HG02852 (cell line): ENCODE results near the gene NCAPD3.

ENCODE experiments used
- ATAC-seq: cut with Tn5 transposase; IDR thresholded peaks from one replicate; pipeline ENCODE4 v1.9.1; 2021; ENCODE audit warnings: mild to moderate bottlenecking, moderate library complexity; ENCODE audit not compliant: unreplicated experiment

The NCAPD3 gene

DNA sequence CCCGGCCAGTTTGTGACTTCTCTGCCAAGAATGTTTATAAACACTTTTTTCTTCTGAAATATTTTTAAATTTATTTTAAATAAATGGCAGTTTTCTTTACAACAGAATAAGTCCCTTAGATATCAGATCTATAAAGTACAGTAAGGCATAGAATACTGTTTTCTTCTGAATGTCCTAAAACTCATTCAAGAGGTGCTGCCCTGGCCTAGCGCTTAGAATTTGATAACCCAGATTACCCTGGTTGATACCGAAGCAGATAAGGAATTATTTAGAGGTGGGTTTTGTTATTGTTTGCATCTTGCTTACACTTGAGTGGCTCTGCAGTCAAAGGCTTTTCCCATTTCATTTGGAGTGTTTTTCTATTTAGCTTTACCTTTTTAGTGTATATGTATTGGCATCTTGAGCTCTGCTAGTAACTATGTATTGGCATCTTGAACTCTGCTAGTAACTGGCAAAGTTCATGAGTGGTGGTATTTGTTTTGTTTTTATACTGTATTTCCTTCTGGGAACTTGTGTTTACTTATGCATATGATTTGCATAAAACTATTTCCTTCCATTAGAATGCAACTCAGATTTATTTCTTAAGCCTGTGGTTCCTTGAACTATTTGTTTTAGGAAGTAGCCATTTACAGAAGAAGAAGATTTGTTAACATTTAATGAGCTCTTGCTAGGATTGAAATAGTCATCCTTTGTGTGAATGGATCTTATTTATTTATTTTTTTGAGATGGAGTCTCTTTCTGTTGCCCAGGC, 30.8 kb upstream of the NCAPD3 start:
- ATAC-seq, result no peak

DNA sequence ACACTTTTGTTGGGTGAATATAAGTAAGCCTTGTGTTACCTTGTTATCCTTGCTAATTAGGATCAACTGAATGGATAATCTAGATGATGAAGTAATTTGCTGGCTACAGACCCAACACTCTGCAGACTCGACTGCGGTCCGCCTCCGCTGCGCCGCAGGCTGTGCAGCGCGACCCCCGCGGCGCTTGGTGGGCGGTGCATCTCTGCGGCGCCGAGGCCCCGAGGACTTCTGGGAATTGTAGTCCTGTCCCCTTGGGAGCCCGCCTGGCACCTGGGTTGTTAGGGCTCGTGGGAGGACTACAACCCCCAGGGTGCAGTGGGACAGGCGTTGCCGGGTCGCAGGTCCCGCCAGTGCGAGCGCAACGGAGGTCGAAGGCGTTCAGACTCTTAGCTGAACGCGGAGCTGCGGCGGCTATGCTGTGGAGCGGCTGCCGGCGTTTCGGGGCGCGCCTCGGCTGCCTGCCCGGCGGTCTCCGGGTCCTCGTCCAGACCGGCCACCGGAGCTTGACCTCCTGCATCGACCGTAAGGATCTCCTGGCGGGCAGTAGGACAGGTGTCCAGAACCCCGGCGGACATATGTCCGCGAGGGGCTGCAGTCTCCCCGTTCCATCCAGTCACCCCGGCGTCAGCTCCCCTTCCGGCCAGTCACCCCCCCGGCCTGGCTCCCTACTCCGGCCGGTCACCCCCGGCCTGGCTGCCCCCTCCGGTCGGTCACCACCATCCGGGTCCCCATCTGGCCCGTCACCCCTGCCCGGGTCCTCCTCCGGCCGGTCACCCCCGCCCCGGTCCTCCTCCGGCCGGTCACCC, 29.6 kb upstream of the NCAPD3 start, which contains the start of the genes ACAD8 and THYN1:
TSS of gene ACAD8 (plus strand) at position 381 of the 806 bp plus-strand sequence. CDS start at position 414, 33 bp downstream.
TSS of gene THYN1 (minus strand) at position 165 of the 806 bp plus-strand sequence. CDS start 470 bp downstream, outside the sequence.
- peak; percentile 98 for ATAC-seq

DNA sequence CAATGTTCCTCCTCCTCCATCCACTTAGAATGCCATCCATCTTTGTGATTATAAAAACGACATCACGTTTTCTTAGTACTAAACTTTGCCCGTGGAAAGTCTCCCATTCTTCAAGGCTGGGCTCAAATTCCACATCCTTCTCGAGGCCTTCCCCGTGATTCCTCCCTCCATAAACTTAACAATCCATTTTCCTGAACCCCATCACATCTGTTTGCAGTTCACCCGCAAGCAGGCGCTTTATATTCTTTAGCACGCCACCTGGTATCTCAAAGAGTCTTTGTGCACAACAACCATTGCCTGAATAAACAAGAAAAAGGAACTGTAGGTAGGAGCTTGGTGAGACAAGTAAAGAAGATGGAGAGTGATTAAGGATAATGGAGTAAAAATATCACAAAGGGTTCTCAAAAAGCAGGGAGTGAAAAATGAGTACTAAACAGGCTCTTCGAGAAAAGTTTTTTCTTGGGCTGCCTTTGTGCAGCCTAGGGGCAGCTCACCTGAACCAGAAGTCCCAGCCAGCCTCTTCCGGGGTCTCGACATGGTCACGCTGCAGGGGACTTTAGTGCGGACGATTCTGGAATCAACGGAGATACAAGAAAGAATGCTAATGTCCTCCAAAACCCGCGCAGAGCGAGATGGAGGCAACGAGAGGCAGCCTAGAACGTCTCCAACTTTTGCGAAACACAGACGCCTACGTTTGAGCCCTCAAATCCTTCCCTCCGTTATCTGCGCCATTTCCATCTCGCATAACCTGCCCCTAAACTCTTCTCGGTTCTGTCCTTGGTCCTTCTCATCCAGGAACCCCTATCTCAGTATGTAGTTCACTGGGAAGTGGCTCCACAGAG, 28.8 kb upstream of the NCAPD3 start:
- peak; percentile 32 for ATAC-seq

DNA sequence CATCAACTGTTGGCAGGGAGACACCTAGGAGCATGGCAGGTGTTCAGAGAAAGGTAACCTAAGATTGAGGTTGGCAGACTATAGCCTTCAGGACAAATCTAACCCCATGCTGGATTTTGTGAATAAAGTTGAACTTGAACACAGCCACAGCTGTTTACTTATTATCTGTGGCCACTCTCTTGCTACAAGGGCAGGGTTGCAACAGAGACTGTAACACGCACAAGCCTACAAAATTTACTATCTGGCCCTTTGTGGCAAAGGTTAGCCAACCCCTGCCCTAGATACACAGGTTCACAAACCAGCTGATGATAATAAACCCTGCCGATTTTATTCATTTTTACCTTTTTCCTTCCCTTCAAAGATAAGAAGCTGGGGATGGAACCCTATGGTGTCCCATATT, 26.9 kb upstream of the NCAPD3 start:
- ATAC-seq, result no peak

DNA sequence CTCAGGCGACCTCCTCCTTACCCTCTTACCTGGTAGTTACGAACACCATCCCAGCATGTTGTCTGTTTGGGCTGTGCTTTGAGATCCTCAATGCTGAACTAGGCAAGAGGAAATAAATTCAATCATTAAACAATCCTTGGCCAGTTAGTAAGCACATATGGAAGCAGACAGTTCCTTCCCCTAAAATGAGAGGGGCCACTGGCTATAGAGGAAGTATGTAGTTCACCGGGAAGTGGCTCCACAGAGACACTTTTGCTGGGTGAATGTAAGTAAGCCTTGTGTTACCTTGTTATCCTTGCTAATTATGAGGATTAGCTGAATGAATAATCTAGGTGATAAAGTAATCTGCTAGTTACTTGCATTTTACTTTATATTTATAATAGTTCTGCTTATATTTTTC, 26.5 kb upstream of the NCAPD3 start:
- no peak for ATAC-seq

DNA sequence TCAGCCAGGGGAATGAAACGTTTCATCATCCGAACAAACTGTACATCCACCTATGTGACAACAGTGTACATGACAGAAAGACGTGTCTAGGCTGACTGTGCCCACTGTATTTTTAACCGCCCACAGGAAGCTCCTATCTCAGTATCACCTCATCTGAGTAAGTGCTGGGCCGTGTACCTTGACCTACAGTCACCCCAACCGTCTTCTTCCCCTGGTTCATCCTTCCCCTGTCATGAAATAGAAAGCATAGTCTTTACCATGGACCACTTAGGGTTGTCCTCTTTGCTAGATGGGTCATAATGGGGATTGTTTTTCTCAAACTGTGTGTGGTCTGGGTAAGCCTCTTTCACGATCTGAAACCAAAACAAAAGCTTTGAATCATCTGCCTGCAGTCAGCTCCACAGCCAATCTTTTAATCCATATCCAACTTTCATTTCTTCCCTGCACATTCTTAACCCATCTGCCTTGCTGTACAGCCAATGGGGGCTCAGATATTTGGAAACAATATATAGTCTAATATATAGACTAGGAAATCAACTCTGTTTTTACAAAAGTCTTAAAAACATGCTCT, 25.2 kb upstream of the NCAPD3 start:
- no peak for ATAC-seq

DNA sequence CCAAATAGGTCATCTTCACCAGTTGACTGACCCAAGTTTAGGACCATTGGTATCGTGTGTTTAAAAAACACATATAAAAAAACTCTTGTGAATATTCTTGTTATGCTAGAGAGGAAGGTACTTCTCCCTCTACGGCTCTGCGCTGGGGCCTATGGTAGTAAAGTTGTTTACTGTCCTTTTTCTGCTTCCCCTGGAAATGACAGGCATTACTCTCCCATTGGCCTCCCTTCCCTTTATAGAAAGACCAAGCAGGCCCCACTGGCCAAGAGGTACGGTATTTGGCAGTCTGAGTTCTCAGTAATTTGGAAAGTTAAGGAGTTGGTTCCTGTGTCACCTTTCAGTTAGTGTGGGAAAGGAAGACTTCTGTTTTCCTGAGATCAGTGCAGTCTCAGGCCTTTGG, 22.9 kb upstream of the NCAPD3 start:
- ATAC-seq, result no peak

DNA sequence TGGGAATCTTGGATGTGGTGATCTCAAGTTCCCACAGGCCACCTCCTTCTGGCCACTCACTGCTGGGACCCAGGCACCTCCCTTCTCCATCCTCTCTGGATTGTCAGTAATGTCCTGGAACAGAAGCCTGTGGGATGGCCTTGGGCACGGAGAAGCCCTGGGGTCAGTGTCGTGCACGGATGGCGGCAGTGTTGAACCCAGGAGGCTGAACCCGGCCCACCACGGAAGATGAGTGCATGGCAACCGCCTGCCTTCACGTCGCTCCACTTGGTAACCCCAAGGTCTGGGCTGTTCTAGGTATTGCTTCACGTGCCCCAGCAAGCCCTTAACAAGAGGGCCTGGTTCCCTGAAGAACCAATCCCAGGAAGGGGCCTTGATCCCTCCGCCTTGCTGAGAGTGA, 22.3 kb upstream of the NCAPD3 start:
- ATAC-seq, result no peak

DNA sequence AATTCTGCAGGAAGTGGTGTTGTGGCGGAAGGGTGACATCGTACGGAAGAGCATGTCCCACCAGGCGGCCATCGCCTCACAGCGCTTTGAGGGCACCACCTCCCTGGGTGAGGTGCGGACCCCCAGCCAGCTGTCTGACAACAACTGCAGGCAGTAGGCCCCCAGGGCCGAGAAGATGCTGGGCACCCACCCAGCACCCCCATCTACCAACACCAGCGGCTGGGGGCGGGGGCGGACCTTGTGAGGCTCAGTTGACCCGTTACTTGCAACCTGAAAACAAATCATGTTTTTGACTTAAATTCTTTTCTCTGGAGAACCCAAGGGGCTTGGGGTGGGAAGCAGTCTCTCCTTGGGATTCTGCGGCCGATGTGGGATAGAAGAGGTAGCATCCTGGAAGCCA, 21.7 kb upstream of the NCAPD3 start:
- ATAC-seq, result no peak

DNA sequence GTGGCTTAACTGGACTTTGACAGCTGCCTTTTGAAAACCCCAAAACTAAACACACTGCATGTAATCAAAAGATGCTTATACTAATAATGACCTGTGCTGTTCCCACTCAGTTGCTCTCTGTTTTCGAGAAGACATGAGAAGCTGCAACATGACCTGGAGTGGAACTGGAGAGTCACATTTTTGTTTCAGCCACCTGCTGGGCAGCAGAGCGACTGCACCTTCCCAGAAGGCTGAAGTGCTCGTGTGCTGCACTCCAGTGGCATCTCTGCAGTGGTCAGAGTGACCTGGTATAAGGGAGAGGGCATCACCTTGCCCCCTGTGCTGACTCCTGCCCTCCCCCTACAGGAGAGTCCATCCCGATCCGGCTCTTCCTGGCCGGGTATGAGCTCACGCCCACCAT, 20.8 kb upstream of the NCAPD3 start:
- peak; percentile 89 for ATAC-seq

DNA sequence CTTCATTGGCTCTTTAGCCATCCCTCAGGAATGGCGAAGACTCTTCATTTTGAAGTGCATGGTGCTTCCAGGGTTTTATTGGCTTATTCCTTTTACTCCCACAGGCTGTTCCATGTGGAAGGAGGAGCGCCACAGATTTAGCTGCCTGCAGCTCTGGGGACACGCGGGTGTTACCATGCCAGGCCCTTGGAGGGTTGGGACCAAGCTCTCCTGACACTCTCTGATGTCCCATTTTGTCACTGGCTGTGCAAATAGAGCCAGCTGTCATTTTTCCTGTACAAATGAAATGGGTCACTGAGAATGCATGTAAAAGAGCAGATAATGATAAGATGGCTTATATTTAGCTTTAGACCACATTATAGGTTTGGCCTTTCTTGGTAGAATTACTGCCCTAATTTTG, 20.1 kb upstream of the NCAPD3 start:
- no peak for ATAC-seq

DNA sequence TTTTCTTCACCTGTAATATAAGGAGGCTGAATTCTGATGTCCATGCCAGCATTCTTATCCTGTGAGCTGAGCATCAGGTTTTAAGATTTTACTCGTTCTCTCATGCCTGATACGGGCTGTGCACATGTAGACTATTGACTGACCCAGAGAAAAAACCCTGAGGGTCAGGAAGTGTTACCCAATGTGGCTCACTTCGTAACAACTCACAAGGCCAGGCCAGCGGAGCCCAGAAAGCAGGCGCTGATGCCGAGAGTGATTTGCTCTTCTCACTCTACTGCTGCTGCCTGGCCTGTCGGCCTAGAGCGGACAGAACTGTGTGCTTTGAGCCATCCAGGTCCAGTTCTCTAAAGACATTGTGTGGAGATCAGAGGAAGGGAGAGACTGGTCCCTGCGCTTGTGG, 18.6 kb upstream of the NCAPD3 start:
- ATAC-seq, result no peak

DNA sequence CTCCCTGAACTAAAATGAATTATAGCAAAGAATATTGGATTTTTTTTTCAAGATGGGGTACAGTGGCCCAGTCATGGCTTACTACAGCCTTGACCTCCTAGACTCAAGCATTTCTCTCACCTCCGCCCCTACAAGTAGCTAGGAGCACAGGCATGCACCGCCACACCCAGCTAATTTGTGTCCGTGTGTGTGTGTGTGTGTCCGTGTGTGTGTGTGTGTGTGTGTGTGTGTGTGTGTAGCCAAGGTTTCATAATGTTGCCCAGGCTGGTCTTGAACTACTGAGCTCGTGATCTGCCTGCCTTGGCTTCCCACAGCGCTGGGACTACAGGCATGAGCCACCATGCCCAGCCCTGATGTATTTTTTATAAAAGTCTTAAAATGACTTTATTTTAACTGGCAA, 16.8 kb upstream of the NCAPD3 start:
- no peak for ATAC-seq

DNA sequence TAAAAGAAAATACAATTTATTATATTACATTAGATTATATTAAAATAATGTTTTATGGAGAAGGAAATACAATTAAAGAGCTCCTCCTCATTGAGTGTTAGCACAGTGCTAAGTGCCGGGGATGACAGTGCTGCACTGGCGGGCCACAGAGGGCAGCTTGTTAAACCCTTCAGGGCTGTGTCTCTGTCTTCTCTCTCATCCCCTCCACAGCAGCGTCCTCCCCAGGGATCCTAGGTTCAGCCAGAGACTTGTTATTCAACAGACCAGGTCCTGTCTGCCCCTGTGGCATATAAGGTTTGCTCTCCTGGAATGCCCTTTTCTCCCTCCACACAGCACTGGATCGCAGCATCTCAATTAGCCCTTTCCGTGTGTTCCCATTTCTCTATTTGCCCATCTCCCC, 15.2 kb upstream of the NCAPD3 start:
- ATAC-seq, result no peak

DNA sequence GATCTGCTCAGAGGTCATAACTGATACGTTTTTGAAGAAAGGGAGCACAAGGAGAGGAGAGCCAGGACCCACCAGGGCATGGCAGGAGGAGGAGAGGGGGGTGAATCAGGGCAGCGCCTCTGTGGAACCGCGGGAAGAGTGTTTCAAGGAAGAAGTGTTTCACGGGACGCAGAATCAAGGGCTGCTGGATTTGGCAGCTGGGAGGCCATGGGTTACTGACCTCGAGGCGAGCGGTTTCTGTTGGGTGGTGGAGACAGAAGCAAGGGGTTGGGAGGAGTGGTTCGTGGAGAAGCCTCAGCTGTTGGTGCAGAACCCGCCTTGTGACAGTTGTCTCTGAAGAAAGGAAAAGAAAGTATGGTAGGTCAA, 13.8 kb upstream of the NCAPD3 start:
- no peak for ATAC-seq

DNA sequence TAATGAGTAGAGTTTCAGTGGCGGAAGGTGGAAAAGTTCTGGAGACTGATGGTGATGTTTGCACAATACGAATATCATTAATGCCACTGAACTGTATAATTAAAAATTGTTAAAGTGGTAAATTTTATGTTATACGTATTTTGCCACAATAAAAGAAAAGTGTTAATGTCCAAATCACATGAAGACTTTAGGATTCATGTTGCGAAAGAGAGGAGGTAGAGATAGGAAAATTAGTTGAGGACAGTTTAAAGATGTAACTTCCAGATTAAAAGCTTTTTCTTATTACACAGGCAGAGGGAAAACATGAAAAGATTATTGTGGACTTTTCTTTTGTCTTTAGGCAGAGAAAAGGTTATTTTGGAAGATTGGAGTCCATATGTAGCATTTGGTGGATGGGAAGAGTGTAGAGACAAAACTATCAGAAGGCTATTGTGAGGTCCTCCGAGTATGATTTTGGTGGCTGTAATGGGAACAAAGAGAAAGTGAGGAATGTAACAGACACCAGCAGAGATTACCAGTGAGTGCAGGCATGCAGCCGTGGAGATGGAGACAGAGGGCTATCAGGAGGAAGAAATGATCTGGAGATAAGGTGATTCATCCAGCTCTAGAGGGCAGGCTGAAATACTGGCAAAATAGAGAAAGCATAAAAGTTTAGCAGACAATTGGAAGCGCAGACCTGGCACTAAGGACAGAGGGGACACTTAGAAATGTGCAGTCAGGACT, 13.2 kb upstream of the NCAPD3 start:
- no peak for ATAC-seq

DNA sequence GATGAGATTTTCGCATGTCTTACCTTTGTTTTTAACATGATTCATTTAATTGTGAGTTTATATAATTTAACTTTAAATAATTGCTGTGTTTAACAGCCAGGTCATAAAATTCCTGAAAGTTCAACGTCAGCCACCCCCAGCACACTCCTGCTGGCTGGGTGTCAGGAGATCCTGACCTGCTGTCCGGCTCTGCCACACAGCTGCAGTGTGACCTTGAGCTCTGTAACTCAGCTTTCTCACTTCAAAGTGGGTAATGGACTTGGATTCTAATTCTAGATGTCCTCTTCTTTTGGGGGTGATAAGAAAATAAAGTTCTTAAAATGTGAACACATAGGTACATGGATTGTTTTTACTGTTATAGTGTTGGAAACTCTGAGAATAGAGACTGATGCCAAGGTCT, 11.6 kb upstream of the NCAPD3 start:
- ATAC-seq, result no peak

DNA sequence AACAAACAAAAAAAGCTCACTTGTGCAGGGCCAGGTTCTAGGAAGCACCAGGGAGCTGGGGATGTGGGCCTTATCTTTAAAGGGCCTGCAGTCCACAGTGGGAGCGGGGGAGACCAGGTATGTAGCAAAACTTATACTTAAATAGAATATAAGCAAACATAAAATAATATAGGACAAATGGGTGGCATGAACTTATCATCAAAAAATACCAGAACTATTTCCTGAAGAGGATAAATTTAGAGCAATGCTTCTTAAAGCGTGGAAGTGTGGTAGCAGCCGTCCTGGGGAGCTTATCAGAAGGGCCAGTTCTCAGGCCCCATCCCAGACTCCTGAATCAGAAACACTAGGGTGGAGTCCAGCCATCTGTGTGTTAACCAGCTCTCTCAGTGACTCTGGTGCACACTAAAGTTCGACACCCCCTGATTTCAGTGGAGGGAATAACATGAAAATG, 10.0 kb upstream of the NCAPD3 start:
- ATAC-seq, result no peak

DNA sequence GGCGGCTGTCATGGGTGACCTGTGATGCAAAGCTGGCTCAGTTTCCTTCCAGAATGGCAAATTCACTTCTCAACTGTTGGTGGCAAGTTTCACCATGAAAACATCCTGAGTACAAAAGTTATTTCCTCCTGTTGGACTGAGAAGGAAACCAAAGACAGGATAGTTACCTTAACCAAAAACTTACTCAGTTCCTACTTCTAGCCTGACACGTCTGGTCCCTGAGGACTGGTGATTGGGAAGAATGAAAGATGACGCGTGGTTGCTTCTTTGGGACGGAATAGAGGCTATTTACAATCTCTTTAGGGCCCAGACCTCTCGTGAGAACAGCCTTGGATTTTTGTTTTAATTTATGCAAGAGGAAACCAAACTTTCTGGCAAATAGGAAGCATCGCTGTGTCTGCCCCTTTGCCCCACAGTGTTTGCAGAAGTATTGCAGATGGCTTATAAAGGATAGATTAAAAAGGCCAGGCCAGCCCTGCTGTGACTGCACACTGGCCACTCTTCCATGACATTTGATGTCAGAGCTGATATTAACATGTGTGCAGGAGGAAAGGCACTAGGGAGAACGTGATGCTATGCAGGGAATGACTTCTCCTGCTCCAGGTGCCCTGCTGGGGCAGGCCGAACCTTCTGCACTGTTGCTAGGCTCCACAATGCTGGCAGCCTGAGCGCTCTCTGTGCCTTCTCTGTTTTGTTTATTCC, 8.3 kb upstream of the NCAPD3 start:
- ATAC-seq, result no peak

DNA sequence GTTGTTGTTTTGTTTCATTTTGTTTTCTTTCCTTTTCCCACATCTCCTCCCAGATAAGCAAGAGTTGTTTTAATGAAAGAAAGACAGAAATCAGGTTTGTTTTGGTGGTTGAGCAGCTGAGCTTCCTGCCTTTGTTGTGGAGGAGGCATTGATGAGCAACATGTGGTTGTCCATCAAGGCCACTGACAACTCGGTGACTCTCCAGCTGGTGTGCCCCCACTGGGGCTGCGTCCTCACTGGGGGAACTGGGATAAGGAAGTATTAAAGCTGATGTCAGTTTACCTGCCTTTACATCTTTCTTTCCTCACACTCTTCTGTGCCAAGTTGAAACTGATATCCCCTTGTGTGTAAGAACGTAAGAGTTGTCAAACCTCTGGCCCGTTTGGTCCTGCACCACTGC, 6.6 kb upstream of the NCAPD3 start:
- ATAC-seq, result no peak
